DMS53 treated with DMSO at 0.1 percent for 48 hours (cell line): Measurements from ENCODE around the gene PRDM5.
"Not testable (repeated sequence)": the region's sequence is repeated elsewhere in the genome, so short reads cannot be mapped to it uniquely, and the experiment has no call there.

Source experiments
- DNase-seq: peaks from one replicate; lab custom pipeline; 2025; ENCODE audit not compliant: unreplicated experiment; lab: John Stamatoyannopoulos, UW

Gene PRDM5

GRCh38 chr4:120761070-120761469 lies 161.5 kb downstream of the PRDM5 start:
- DNase-seq, result no peak

GRCh38 chr4:120760047-120760446 lies 162.5 kb downstream of the PRDM5 start:
- no peak for DNase-seq

- no peak for DNase-seq
Measured at GRCh38 chr4:120755864-120756263, 166.7 kb downstream of the PRDM5 start.

- DNase-seq, result no peak
Measured at GRCh38 chr4:120754590-120754989, 167.9 kb downstream of the PRDM5 start.

- DNase-seq, result peak; percentile 33
Measured at GRCh38 chr4:120753854-120754253, 168.7 kb downstream of the PRDM5 start.

- no peak for DNase-seq
Measured at GRCh38 chr4:120750152-120750525, 172.4 kb downstream of the PRDM5 start.

- DNase-seq, result peak; percentile 92
Measured at GRCh38 chr4:120749445-120750151, 172.9 kb downstream of the PRDM5 start.

GRCh38 chr4:120741636-120742035 lies 180.9 kb downstream of the PRDM5 start:
- DNase-seq, result not testable (repeated sequence)

- DNase-seq, result no peak
Measured at GRCh38 chr4:120736312-120736711, 186.2 kb downstream of the PRDM5 start.

- no peak for DNase-seq
Measured at GRCh38 chr4:120733968-120734367, 188.6 kb downstream of the PRDM5 start.

- no peak for DNase-seq
Measured at GRCh38 chr4:120733054-120733453, 189.5 kb downstream of the PRDM5 start.

- DNase-seq, result no peak
Measured at GRCh38 chr4:120731561-120731960, 191.0 kb downstream of the PRDM5 start.

GRCh38 chr4:120730777-120731320 lies 191.7 kb downstream of the PRDM5 start:
- peak; percentile 77 for DNase-seq

- DNase-seq, result no peak
Measured at GRCh38 chr4:120728892-120729675, 193.4 kb downstream of the PRDM5 start.

- no peak for DNase-seq
Measured at GRCh38 chr4:120725639-120726580, 196.6 kb downstream of the PRDM5 start.

GRCh38 chr4:120724656-120725055 lies 197.9 kb downstream of the PRDM5 start:
- peak; percentile 18 for DNase-seq

- no peak for DNase-seq
Measured at GRCh38 chr4:120723986-120724385, 198.5 kb downstream of the PRDM5 start.

- no peak for DNase-seq
Measured at GRCh38 chr4:120723105-120723504, 199.4 kb downstream of the PRDM5 start.

- no peak for DNase-seq
Measured at GRCh38 chr4:120722655-120723054, 199.9 kb downstream of the PRDM5 start.

- DNase-seq, result no peak
Measured at GRCh38 chr4:120720354-120720934, 202.1 kb downstream of the PRDM5 start.
